HG03342 (cell line): Measurements from ENCODE around the gene CLDN6.

Source experiments
- ATAC-seq: cut with Tn5 transposase; IDR thresholded peaks from one replicate; pipeline ENCODE4 v1.9.1; 2021; ENCODE audit warnings: mild to moderate bottlenecking, moderate library complexity; ENCODE audit not compliant: unreplicated experiment

The CLDN6 gene

GRCh38 chr16:3015865-3016521 lies 2.0 kb downstream of the CLDN6 start:
- ATAC-seq, result no peak

- ATAC-seq, result no peak
These were observed 3.0 kb downstream of the CLDN6 start for GRCh38 chr16:3014971-3015370.

- no peak for ATAC-seq
These were observed 3.8 kb downstream of the CLDN6 start for GRCh38 chr16:3013998-3014690.

GRCh38 chr16:3013491-3013951 lies 4.5 kb downstream of the CLDN6 start:
- no peak for ATAC-seq

- ATAC-seq, result no peak
These were observed 5.1 kb downstream of the CLDN6 start, which contains the start of gene CLDN9 for GRCh38 chr16:3012828-3013420. TSS of gene CLDN9 (plus strand) at chr16:3012923. CDS start at chr16:3013363, 440 bp downstream.

GRCh38 chr16:3012246-3012645 lies 5.7 kb downstream of the CLDN6 start:
- no peak for ATAC-seq

- ATAC-seq, result no peak
These were observed 7.5 kb downstream of the CLDN6 start for GRCh38 chr16:3010510-3010909.

- no peak for ATAC-seq
These were observed 8.2 kb downstream of the CLDN6 start for GRCh38 chr16:3009568-3010390.

- no peak for ATAC-seq
These were observed 9.3 kb downstream of the CLDN6 start for GRCh38 chr16:3008690-3009037.

- ATAC-seq, result no peak
These were observed 9.9 kb downstream of the CLDN6 start for GRCh38 chr16:3007957-3008689.

GRCh38 chr16:3007059-3007956 lies 10.7 kb downstream of the CLDN6 start:
- no peak for ATAC-seq

- no peak for ATAC-seq
These were observed 13.2 kb downstream of the CLDN6 start for GRCh38 chr16:3004781-3005284.

- no peak for ATAC-seq
These were observed 13.7 kb downstream of the CLDN6 start for GRCh38 chr16:3004319-3004718.

- peak; percentile 96 for ATAC-seq
These were observed 14.3 kb downstream of the CLDN6 start for GRCh38 chr16:3003582-3004270.

- ATAC-seq, result no peak
These were observed 16.7 kb downstream of the CLDN6 start for GRCh38 chr16:3001316-3001715.

GRCh38 chr16:3000540-3000939 lies 17.4 kb downstream of the CLDN6 start:
- no peak for ATAC-seq

GRCh38 chr16:2999929-3000328 lies 18.1 kb downstream of the CLDN6 start:
- no peak for ATAC-seq

- no peak for ATAC-seq
These were observed 21.7 kb downstream of the CLDN6 start for GRCh38 chr16:2996298-2996697.
